Measurements from ENCODE around the gene ISCU. TPM values are rescaled to one million over a fixed set of nuclear protein-coding genes. Genes with fewer than 3 reads are reported as not detected.
"Not testable (repeated sequence)": the region's sequence is repeated elsewhere in the genome, so short reads cannot be mapped to it uniquely, and the experiment has no call there.

ISCU gene
- total RNA-seq, 1 donor from 2014 or later, result 83.0 TPM

DNA sequence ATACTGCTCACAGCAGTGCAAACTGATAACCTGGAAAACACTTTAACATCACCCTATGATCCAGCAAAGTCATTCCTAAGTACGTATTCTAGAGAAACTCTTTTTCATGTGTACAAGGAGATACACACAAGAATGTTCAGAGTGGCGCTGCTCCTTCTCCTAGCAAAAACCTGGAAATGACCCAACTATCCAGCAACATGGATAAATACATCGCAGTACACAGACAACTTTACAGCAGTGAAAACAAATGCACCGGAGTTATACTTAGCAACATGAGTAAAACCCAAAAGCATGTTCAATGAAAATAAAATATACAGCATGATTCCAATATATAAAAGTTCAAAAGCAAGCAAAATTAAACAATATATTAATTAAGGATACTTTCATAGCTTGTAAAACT, 20.1 kb upstream of the ISCU start:
- H3K9ac ChIP-seq (ENCODE audit: low read depth in 1 of 3, low read length in 3 of 3), result no peak overlapping the region
- H3K27me3 ChIP-seq (ENCODE audit: control insufficient read depth in 3 of 3, insufficient read depth in 3 of 3, low read length in 3 of 3), result no peaks in the 10 kb centered on the region
- H3K9me3 ChIP-seq (ENCODE audit: control insufficient read depth in 3 of 3, low read length in 3 of 3), result no peaks in the 10 kb centered on the region
- no peak overlapping the region for H3K27ac ChIP-seq (ENCODE audit: low read depth, low read length)
- H3K36me3 ChIP-seq (ENCODE audit: control insufficient read depth in 3 of 3, insufficient read depth in 3 of 3, low read length in 3 of 3), result peaks cover 16 to 42% (median 39%) of the 10 kb centered on the region in 3 donors
- H3K4me3 ChIP-seq (ENCODE audit: low read length in 3 of 3), result no peak overlapping the region
- peaks cover 0 to 4% (median 3%) of the 10 kb centered on the region in 3 donors for H3K4me1 ChIP-seq (ENCODE audit: control insufficient read depth in 3 of 3, insufficient read depth in 3 of 3, low read length in 3 of 3)

GRCh38 chr12:108543652-108544051, 18.7 kb upstream of the ISCU start:
- no peaks in the 10 kb centered on the region for H3K9me3 ChIP-seq (ENCODE audit: control insufficient read depth in 3 of 3, low read length in 3 of 3)
- peaks cover 22 to 42% (median 32%) of the 10 kb centered on the region in 3 donors for H3K36me3 ChIP-seq (ENCODE audit: control insufficient read depth in 3 of 3, insufficient read depth in 3 of 3, low read length in 3 of 3)
- H3K9ac ChIP-seq (ENCODE audit: low read depth in 1 of 3, low read length in 3 of 3), result no peak overlapping the region

GRCh38 chr12:108547686-108548085, 14.7 kb upstream of the ISCU start:
- H3K9ac ChIP-seq (ENCODE audit: low read depth in 1 of 3, low read length in 3 of 3), result no peak overlapping the region
- H3K27me3 ChIP-seq (ENCODE audit: control insufficient read depth in 3 of 3, insufficient read depth in 3 of 3, low read length in 3 of 3), result no peaks in the 10 kb centered on the region
- no peaks in the 10 kb centered on the region for H3K9me3 ChIP-seq (ENCODE audit: control insufficient read depth in 3 of 3, low read length in 3 of 3)
- H3K27ac ChIP-seq (ENCODE audit: low read depth, low read length), result no peak overlapping the region
- H3K4me3 ChIP-seq (ENCODE audit: low read length in 3 of 3), result no peak overlapping the region
- H3K4me1 ChIP-seq (ENCODE audit: control insufficient read depth in 3 of 3, insufficient read depth in 3 of 3, low read length in 3 of 3), result peaks cover 0 to 10% (median 7%) of the 10 kb centered on the region in 3 donors
- peaks cover 25 to 39% (median 27%) of the 10 kb centered on the region in 3 donors for H3K36me3 ChIP-seq (ENCODE audit: control insufficient read depth in 3 of 3, insufficient read depth in 3 of 3, low read length in 3 of 3)

More at GRCh38 chr12:108543652-108544051, 18.7 kb upstream of the ISCU start:
- Histone ChIP-seq H3K4me3 (ENCODE audit: low read length in 3 of 3) (no peak overlapping the region), H3K27ac (ENCODE audit: low read depth, low read length) (no peak overlapping the region), H3K4me1 (ENCODE audit: control insufficient read depth in 3 of 3, insufficient read depth in 3 of 3, low read length in 3 of 3) (peaks cover 3 to 10% (median 7%) of the 10 kb centered on the region in 3 donors), H3K27me3 (ENCODE audit: control insufficient read depth in 3 of 3, insufficient read depth in 3 of 3, low read length in 3 of 3) (no peaks in the 10 kb centered on the region)

DNA sequence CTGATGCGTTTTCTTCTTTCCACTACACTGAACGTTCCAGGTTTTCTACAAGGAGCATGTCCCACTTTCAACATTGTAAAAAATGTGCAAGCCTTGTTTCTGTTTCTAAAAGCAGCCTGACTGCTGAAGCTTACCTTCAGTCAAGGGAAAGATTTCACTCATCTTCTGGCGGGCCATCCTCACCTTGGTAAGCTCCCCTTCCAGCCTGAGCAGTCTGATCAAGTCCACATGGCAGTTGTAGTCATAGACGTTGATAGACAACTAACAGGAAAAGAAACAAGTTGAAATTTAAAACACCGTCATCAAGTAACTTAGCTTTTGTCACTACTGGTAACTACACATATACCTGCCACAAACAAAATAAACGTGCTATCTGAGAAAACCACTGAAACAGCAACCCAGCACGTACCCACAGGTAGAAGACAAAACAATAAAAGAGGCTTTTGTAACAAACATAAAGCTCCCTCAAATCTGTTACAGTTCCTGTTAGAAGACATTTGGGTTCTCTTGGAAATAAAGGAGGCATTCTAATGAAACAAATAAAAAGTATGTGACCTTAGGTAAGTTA, 13.4 kb upstream of the ISCU start:
- H3K36me3 ChIP-seq (ENCODE audit: control insufficient read depth in 3 of 3, insufficient read depth in 3 of 3, low read length in 3 of 3), result peaks cover 16 to 27% (median 19%) of the 10 kb centered on the region in 3 donors
- no peak overlapping the region for H3K4me3 ChIP-seq (ENCODE audit: low read length in 3 of 3)
- no peak overlapping the region for H3K9ac ChIP-seq (ENCODE audit: low read depth in 1 of 3, low read length in 3 of 3)
- no peak overlapping the region for H3K27ac ChIP-seq (ENCODE audit: low read depth, low read length)
- no peaks in the 10 kb centered on the region for H3K27me3 ChIP-seq (ENCODE audit: control insufficient read depth in 3 of 3, insufficient read depth in 3 of 3, low read length in 3 of 3)
- peaks cover 0 to 7% (median 5%) of the 10 kb centered on the region in 3 donors for H3K4me1 ChIP-seq (ENCODE audit: control insufficient read depth in 3 of 3, insufficient read depth in 3 of 3, low read length in 3 of 3)
- no peaks in the 10 kb centered on the region for H3K9me3 ChIP-seq (ENCODE audit: control insufficient read depth in 3 of 3, low read length in 3 of 3)

DNA sequence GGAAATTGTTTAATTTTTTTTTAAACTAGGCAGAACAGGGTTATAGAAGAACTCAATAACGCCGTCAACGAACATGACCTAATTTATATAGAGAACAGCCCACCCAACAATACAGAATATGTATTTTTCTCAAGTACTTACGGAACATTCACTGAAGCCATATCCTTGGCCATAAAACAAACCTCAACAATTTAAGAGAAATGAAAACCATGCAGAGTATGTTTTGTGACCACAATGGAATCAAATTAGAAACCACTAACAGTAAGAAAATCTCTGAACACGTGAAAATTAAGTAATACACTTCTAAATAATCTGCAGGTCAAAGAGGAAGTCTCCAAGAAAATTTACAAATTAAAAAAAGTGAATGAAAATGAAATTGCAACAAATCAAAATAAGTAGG, 10.9 kb upstream of the ISCU start:
- H3K27me3 ChIP-seq (ENCODE audit: control insufficient read depth in 3 of 3, insufficient read depth in 3 of 3, low read length in 3 of 3), result no peaks in the 10 kb centered on the region
- no peak overlapping the region for H3K4me3 ChIP-seq (ENCODE audit: low read length in 3 of 3)
- H3K36me3 ChIP-seq (ENCODE audit: control insufficient read depth in 3 of 3, insufficient read depth in 3 of 3, low read length in 3 of 3), result peaks cover 5 to 18% (median 9%) of the 10 kb centered on the region in 3 donors
- no peak overlapping the region for H3K27ac ChIP-seq (ENCODE audit: low read depth, low read length)
- H3K9ac ChIP-seq (ENCODE audit: low read depth in 1 of 3, low read length in 3 of 3), result no peak overlapping the region
- no peaks in the 10 kb centered on the region for H3K9me3 ChIP-seq (ENCODE audit: control insufficient read depth in 3 of 3, low read length in 3 of 3)
- H3K4me1 ChIP-seq (ENCODE audit: control insufficient read depth in 3 of 3, insufficient read depth in 3 of 3, low read length in 3 of 3), result peaks cover 5 to 13% (median 8%) of the 10 kb centered on the region in 3 donors

DNA sequence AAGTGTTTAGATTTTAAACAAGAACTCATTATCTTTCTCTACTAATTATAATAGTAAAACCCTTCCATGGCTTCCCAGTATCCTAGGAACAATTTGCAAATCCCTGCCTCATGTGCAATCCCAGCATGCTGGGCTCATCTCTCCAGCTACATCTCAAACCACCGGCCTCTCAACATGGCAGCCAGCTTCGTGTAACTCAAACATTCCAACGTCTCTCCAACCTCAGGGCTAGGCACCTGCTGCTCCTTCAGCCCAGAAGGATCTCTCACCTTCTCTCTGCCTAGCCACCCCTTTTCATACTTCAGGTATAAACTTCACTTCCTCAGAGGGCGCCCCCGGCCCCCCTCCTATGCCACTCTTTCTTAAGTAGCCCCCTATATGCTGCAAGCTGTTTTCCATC, 8.6 kb upstream of the ISCU start:
- Histone ChIP-seq H3K4me1 (ENCODE audit: control insufficient read depth in 3 of 3, insufficient read depth in 3 of 3, low read length in 3 of 3) (peaks cover 10 to 25% (median 21%) of the 10 kb centered on the region in 3 donors), H3K4me3 (ENCODE audit: low read length in 3 of 3) (no peak overlapping the region), H3K9me3 (ENCODE audit: control insufficient read depth in 3 of 3, low read length in 3 of 3) (no peaks in the 10 kb centered on the region), H3K27me3 (ENCODE audit: control insufficient read depth in 3 of 3, insufficient read depth in 3 of 3, low read length in 3 of 3) (no peaks in the 10 kb centered on the region), H3K9ac (ENCODE audit: low read depth in 1 of 3, low read length in 3 of 3) (no peak overlapping the region), H3K27ac (ENCODE audit: low read depth, low read length) (no peak overlapping the region), H3K36me3 (ENCODE audit: control insufficient read depth in 3 of 3, insufficient read depth in 3 of 3, low read length in 3 of 3) (peaks cover 4 to 12% (median 5%) of the 10 kb centered on the region in 3 donors)

DNA sequence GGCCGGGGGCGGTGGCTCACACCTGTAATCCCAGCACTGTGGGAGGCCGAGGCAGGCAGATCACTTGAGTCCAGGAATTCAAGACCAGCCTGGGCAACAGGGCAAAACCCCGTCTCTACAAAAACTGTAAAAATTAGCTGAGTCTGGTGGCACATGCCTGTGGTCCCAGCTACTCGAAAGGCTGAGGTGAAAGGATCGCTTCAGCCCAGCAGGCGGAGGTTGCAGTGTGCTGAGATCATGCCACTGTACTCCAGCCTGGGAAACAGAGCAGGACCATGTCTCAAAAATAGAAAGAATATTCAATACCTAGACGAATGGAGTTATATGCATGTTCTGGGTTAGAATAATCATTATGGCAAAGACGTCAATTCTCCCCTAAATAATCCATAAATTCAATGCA, 7.0 kb upstream of the ISCU start:
- not testable (repeated sequence) for H3K27ac ChIP-seq (ENCODE audit: low read depth, low read length); H3K9me3 ChIP-seq (ENCODE audit: control insufficient read depth in 3 of 3, low read length in 3 of 3); H3K9ac ChIP-seq (ENCODE audit: low read depth in 1 of 3, low read length in 3 of 3); H3K4me3 ChIP-seq (ENCODE audit: low read length in 3 of 3); H3K27me3 ChIP-seq (ENCODE audit: control insufficient read depth in 3 of 3, insufficient read depth in 3 of 3, low read length in 3 of 3); H3K36me3 ChIP-seq (ENCODE audit: control insufficient read depth in 3 of 3, insufficient read depth in 3 of 3, low read length in 3 of 3)
- peaks cover 25 to 38% (median 35%) of the 10 kb centered on the region in 3 donors for H3K4me1 ChIP-seq (ENCODE audit: control insufficient read depth in 3 of 3, insufficient read depth in 3 of 3, low read length in 3 of 3)

DNA sequence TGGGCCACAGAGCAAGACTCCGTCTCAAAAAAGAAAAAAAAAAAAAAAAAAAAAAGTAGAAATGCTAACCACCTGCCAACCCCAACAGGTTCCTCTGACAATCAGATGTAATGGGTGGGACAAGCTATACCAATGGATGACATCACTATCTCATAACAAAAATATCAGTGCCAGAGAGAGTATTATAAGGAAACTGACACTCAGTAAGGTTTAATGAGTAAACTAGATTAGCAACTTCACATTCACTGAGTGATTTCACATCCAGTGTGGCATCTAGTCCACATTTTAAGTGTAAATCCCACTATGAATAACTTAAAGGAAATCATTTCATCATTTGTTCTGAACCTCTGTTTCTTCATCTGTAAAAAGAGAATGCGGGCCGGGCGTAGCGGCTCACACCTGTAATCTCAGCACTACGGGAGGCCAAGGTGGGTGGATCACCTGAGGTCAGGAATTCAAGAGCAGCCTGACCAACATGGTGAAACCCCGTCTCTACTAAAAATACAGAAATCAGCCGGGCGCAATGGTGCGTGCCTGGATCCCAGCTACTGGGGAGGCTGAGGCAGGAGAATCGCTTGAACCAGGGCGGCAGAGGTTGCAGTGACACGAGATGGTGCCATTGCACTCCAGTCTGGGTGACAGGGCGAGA, 3.3 kb upstream of the ISCU start:
- no peaks in the 10 kb centered on the region for H3K9me3 ChIP-seq (ENCODE audit: control insufficient read depth in 3 of 3, low read length in 3 of 3)
- H3K27me3 ChIP-seq (ENCODE audit: control insufficient read depth in 3 of 3, insufficient read depth in 3 of 3, low read length in 3 of 3), result no peaks in the 10 kb centered on the region
- H3K27ac ChIP-seq (ENCODE audit: low read depth, low read length), result no peak overlapping the region
- H3K9ac ChIP-seq (ENCODE audit: low read depth in 1 of 3, low read length in 3 of 3), result no peak overlapping the region
- peaks cover 44 to 58% (median 51%) of the 10 kb centered on the region in 3 donors for H3K4me1 ChIP-seq (ENCODE audit: control insufficient read depth in 3 of 3, insufficient read depth in 3 of 3, low read length in 3 of 3)
- peak overlapping the region in 1 of 3 donors; percentile 93 for H3K4me3 ChIP-seq (ENCODE audit: low read length in 3 of 3)
- H3K36me3 ChIP-seq (ENCODE audit: control insufficient read depth in 3 of 3, insufficient read depth in 3 of 3, low read length in 3 of 3), result peaks cover 5 to 13% (median 6%) of the 10 kb centered on the region in 3 donors

GRCh38 chr12:108559748-108560147, 2.6 kb upstream of the ISCU start:
- H3K27ac ChIP-seq (ENCODE audit: low read depth, low read length), result no peak overlapping the region
- peaks cover 5 to 19% (median 11%) of the 10 kb centered on the region in 3 donors for H3K36me3 ChIP-seq (ENCODE audit: control insufficient read depth in 3 of 3, insufficient read depth in 3 of 3, low read length in 3 of 3)
- peak overlapping the region in 2 of 3 donors; percentile 92 to 99 for H3K9ac ChIP-seq (ENCODE audit: low read depth in 1 of 3, low read length in 3 of 3)
- peaks cover 47 to 64% (median 56%) of the 10 kb centered on the region in 3 donors for H3K4me1 ChIP-seq (ENCODE audit: control insufficient read depth in 3 of 3, insufficient read depth in 3 of 3, low read length in 3 of 3)
- no peaks in the 10 kb centered on the region for H3K9me3 ChIP-seq (ENCODE audit: control insufficient read depth in 3 of 3, low read length in 3 of 3)
- peak overlapping the region; percentile 93 to 100 (median 98) for H3K4me3 ChIP-seq (ENCODE audit: low read length in 3 of 3)
- H3K27me3 ChIP-seq (ENCODE audit: control insufficient read depth in 3 of 3, insufficient read depth in 3 of 3, low read length in 3 of 3), result no peaks in the 10 kb centered on the region

GRCh38 chr12:108560321-108560721, 2.1 kb upstream of the ISCU start:
- peak overlapping the region; percentile 92 to 99 (median 98) for H3K9ac ChIP-seq (ENCODE audit: low read depth in 1 of 3, low read length in 3 of 3)
- H3K27me3 ChIP-seq (ENCODE audit: control insufficient read depth in 3 of 3, insufficient read depth in 3 of 3, low read length in 3 of 3), result no peaks in the 10 kb centered on the region
- peaks cover 8 to 24% (median 16%) of the 10 kb centered on the region in 3 donors for H3K36me3 ChIP-seq (ENCODE audit: control insufficient read depth in 3 of 3, insufficient read depth in 3 of 3, low read length in 3 of 3)
- peaks cover 47 to 68% (median 56%) of the 10 kb centered on the region in 3 donors for H3K4me1 ChIP-seq (ENCODE audit: control insufficient read depth in 3 of 3, insufficient read depth in 3 of 3, low read length in 3 of 3)
- H3K4me3 ChIP-seq (ENCODE audit: low read length in 3 of 3), result peak overlapping the region; percentile 93 to 100 (median 98)
- peak overlapping the region; percentile 94 for H3K27ac ChIP-seq (ENCODE audit: low read depth, low read length)
- no peaks in the 10 kb centered on the region for H3K9me3 ChIP-seq (ENCODE audit: control insufficient read depth in 3 of 3, low read length in 3 of 3)
